ENCODE data around the gene SLC10A6.

GRCh38 chr4:86818841-86819240, 30.3 kb downstream of the SLC10A6 start:
- TF ChIP-seq CTCF (conservative IDR thresholded peaks at IDR 0.05; ENCODE audit: low read depth, low read length) (no peak), EZH2 (IDR thresholded peaks at IDR 0.05; ENCODE audit: borderline replicate concordance, low read depth, low read length, poor library complexity, severe bottlenecking) (no peak)
